ENCODE results near the gene ANP32B.

ANP32B gene

GRCh38 chr9:97982683-97983588 is at the start of gene ANP32B:
ANP32B (plus strand) TSS chr9:97983341; CDS start chr9:97983556, 215 bp downstream.
- Histone ChIP-seq H3K27ac (peak within 1 kb of the TSS; percentile 89), H3K9me3 (no peaks in the 10 kb centered on the region), H3K4me3 (ENCODE audit: low read depth in 1 of 2, low read length in 1 of 2) (peak within 1 kb of the TSS; percentile 92 to 99), H3K36me3 (no peaks in the 10 kb centered on the region), H3K4me1 (ENCODE audit: control insufficient read depth in 1 of 2, insufficient read depth in 1 of 2, low read depth in 1 of 2, low read length in 1 of 2) (peaks cover 25 to 26% of the 10 kb centered on the region in 2 experiments), H3K27me3 (no peaks in the 10 kb centered on the region)
- TF ChIP-seq CTCF (IDR thresholded peaks at IDR 0.05): peak; percentile 99

- no peaks in the 10 kb centered on the region for H3K9me3 ChIP-seq
- no peaks in the 10 kb centered on the region for H3K36me3 ChIP-seq
- no peak overlapping the region for H3K4me3 ChIP-seq (ENCODE audit: low read depth in 1 of 2, low read length in 1 of 2)
- H3K27me3 ChIP-seq: peaks cover 14% of the 10 kb centered on the region
- no peak for TF ChIP-seq CTCF (IDR thresholded peaks at IDR 0.05)
- no peaks in the 10 kb centered on the region for H3K4me1 ChIP-seq (ENCODE audit: control insufficient read depth in 1 of 2, insufficient read depth in 1 of 2, low read depth in 1 of 2, low read length in 1 of 2)
- no peak overlapping the region for H3K27ac ChIP-seq
Measured at GRCh38 chr9:97934321-97935115, 48.6 kb upstream of the ANP32B start.

GRCh38 chr9:97935276-97935675 is 47.9 kb upstream of the ANP32B start:
- no peaks in the 10 kb centered on the region for H3K4me1 ChIP-seq (ENCODE audit: control insufficient read depth in 1 of 2, insufficient read depth in 1 of 2, low read depth in 1 of 2, low read length in 1 of 2)
- H3K36me3 ChIP-seq: no peaks in the 10 kb centered on the region
- H3K27me3 ChIP-seq: peaks cover 14% of the 10 kb centered on the region
- H3K4me3 ChIP-seq (ENCODE audit: low read depth in 1 of 2, low read length in 1 of 2): no peak overlapping the region
- H3K27ac ChIP-seq: no peak overlapping the region
- TF ChIP-seq CTCF (IDR thresholded peaks at IDR 0.05): no peak
- H3K9me3 ChIP-seq: no peaks in the 10 kb centered on the region

- Histone ChIP-seq H3K9me3 (no peaks in the 10 kb centered on the region), H3K4me1 (ENCODE audit: control insufficient read depth in 1 of 2, insufficient read depth in 1 of 2, low read depth in 1 of 2, low read length in 1 of 2) (no peaks in the 10 kb centered on the region), H3K27me3 (peaks cover 14% of the 10 kb centered on the region), H3K27ac (no peak overlapping the region), H3K36me3 (no peaks in the 10 kb centered on the region), H3K4me3 (ENCODE audit: low read depth in 1 of 2, low read length in 1 of 2) (no peak overlapping the region)
- no peak for TF ChIP-seq CTCF (IDR thresholded peaks at IDR 0.05)
Measured at GRCh38 chr9:97936998-97937397, 46.1 kb upstream of the ANP32B start.

DNA sequence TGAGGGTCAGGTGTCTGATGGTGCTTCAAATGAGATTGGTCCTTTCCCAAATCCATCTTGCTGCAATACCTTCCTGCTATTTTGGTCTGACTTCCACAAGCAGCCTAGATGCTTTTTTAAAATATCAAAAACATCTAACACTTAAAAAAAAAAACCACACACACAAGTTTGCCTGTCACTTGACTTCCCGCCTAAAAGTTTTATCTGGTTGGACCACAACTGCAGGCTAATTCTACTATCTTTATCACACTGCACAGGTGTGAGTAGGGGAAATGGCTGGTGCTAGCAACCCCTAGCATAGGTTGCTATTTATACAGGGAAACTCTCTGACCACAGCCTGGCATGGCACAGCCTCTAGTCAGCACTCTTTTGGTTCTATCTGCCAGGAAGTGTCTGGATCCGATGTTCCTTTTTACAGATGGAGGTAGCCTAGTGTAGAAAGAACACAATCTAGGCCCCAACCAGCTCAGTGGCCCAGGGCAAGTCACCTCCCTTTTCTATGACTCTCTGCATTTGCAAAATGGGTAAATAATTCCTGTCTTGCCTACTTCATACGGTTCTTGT is 45.0 kb upstream of the ANP32B start, which contains the start of gene HEMGN:
HEMGN (minus strand) TSS at position 92 of the 564 bp plus-strand sequence; CDS start at position 56, 36 bp downstream.
- Histone ChIP-seq H3K4me1 (ENCODE audit: control insufficient read depth in 1 of 2, insufficient read depth in 1 of 2, low read depth in 1 of 2, low read length in 1 of 2) (no peaks in the 10 kb centered on the region), H3K9me3 (no peaks in the 10 kb centered on the region), H3K36me3 (no peaks in the 10 kb centered on the region), H3K27ac (no peak within 1 kb of the TSS), H3K4me3 (ENCODE audit: low read depth in 1 of 2, low read length in 1 of 2) (no peak within 1 kb of the TSS), H3K27me3 (peaks cover 14% of the 10 kb centered on the region)
- TF ChIP-seq CTCF (IDR thresholded peaks at IDR 0.05): no peak
